Cortex of kidney (tissue), 1 donor: ENCODE measurements around the gene MPP2.
"Not testable (repeated sequence)": the region's sequence is repeated elsewhere in the genome, so short reads cannot be mapped to it uniquely, and the experiment has no call there.

Experiments used
- DNase-seq: peaks from one replicate; lab custom pipeline; 2025; lab: John Stamatoyannopoulos, UW

Gene MPP2

GRCh38 chr17:43928609-43929008, 21.3 kb upstream of the MPP2 start:
- DNase-seq = no peak

GRCh38 chr17:43927929-43928328, 20.6 kb upstream of the MPP2 start:
- DNase-seq = not testable (repeated sequence)

GRCh38 chr17:43927060-43927864, 19.9 kb upstream of the MPP2 start:
- DNase-seq = no peak

GRCh38 chr17:43924558-43924957, 17.2 kb upstream of the MPP2 start:
- no peak for DNase-seq

- DNase-seq = no peak
Observed at GRCh38 chr17:43920500-43921095, 13.3 kb upstream of the MPP2 start.

- DNase-seq = no peak
Observed at GRCh38 chr17:43918026-43918389, 10.7 kb upstream of the MPP2 start.

GRCh38 chr17:43917348-43918025, 10.2 kb upstream of the MPP2 start:
- no peak for DNase-seq

- no peak for DNase-seq
Observed at GRCh38 chr17:43917016-43917347, 9.6 kb upstream of the MPP2 start.

GRCh38 chr17:43916385-43916784, 9.0 kb upstream of the MPP2 start:
- no peak for DNase-seq

GRCh38 chr17:43915559-43915958, 8.2 kb upstream of the MPP2 start:
- DNase-seq = no peak

- DNase-seq = no peak
Observed at GRCh38 chr17:43914451-43914850, 7.1 kb upstream of the MPP2 start.

- DNase-seq = no peak
Observed at GRCh38 chr17:43913584-43913983, 6.2 kb upstream of the MPP2 start.

GRCh38 chr17:43912635-43913304, 5.4 kb upstream of the MPP2 start:
- no peak for DNase-seq

GRCh38 chr17:43911904-43912303, 4.6 kb upstream of the MPP2 start:
- DNase-seq = no peak

- DNase-seq = no peak
Observed at GRCh38 chr17:43909537-43910231, 2.3 kb upstream of the MPP2 start.

GRCh38 chr17:43907998-43908721, 824 bp upstream of the MPP2 start:
- no peak for DNase-seq

GRCh38 chr17:43906951-43907424, 348 bp downstream of the MPP2 start:
- DNase-seq = no peak

- no peak for DNase-seq
Observed at GRCh38 chr17:43905985-43906852, 1.1 kb downstream of the MPP2 start.

- no peak for DNase-seq
Observed at GRCh38 chr17:43905400-43905984, 1.8 kb downstream of the MPP2 start.
